Measurements from ENCODE around the gene FZD10.

FZD10 gene

GRCh38 chr12:130132831-130133511 lies 29.3 kb upstream of the FZD10 start:
- DNase-seq (ENCODE audit: low read depth in 2 of 2) = no peak

GRCh38 chr12:130133851-130134562 lies 28.3 kb upstream of the FZD10 start:
- DNase-seq (ENCODE audit: low read depth in 2 of 2) = no peak

GRCh38 chr12:130134563-130134915 lies 27.7 kb upstream of the FZD10 start:
- DNase-seq (ENCODE audit: low read depth in 2 of 2) = no peak

- no peak for DNase-seq (ENCODE audit: low read depth in 2 of 2)
These were observed 25.7 kb upstream of the FZD10 start for GRCh38 chr12:130136509-130137039.

GRCh38 chr12:130137040-130138018 lies 24.9 kb upstream of the FZD10 start:
- no peak for DNase-seq (ENCODE audit: low read depth in 2 of 2)

GRCh38 chr12:130138478-130138877 lies 23.8 kb upstream of the FZD10 start:
- DNase-seq (ENCODE audit: low read depth in 2 of 2) = no peak

- DNase-seq (ENCODE audit: low read depth in 2 of 2) = no peak
These were observed 22.5 kb upstream of the FZD10 start for GRCh38 chr12:130139567-130140421.

- DNase-seq (ENCODE audit: low read depth in 2 of 2) = no peak
These were observed 21.2 kb upstream of the FZD10 start for GRCh38 chr12:130141105-130141504.

GRCh38 chr12:130141901-130142683 lies 20.2 kb upstream of the FZD10 start:
- no peak for DNase-seq (ENCODE audit: low read depth in 2 of 2)

- no peak for DNase-seq (ENCODE audit: low read depth in 2 of 2)
These were observed 19.5 kb upstream of the FZD10 start for GRCh38 chr12:130142736-130143135.

- DNase-seq (ENCODE audit: low read depth in 2 of 2) = no peak
These were observed 19.1 kb upstream of the FZD10 start for GRCh38 chr12:130143136-130143535.

GRCh38 chr12:130144256-130144655 lies 18.0 kb upstream of the FZD10 start:
- DNase-seq (ENCODE audit: low read depth in 2 of 2) = no peak

GRCh38 chr12:130145731-130146130 lies 16.5 kb upstream of the FZD10 start:
- DNase-seq (ENCODE audit: low read depth in 2 of 2) = no peak

- DNase-seq (ENCODE audit: low read depth in 2 of 2) = no peak
These were observed 15.9 kb upstream of the FZD10 start for GRCh38 chr12:130146176-130146931.

GRCh38 chr12:130147875-130148596 lies 14.2 kb upstream of the FZD10 start:
- no peak for DNase-seq (ENCODE audit: low read depth in 2 of 2)

- no peak for DNase-seq (ENCODE audit: low read depth in 2 of 2)
These were observed 10.4 kb upstream of the FZD10 start for GRCh38 chr12:130151846-130152245.

- no peak for DNase-seq (ENCODE audit: low read depth in 2 of 2)
These were observed 9.9 kb upstream of the FZD10 start for GRCh38 chr12:130152386-130152785.

- DNase-seq (ENCODE audit: low read depth in 2 of 2) = no peak
These were observed 8.5 kb upstream of the FZD10 start for GRCh38 chr12:130153803-130154202.
